WTC11 (cell line): ENCODE measurements around the gene PDZK1. TPM values are rescaled to one million over a fixed set of nuclear protein-coding genes. Genes with fewer than 3 reads are reported as not detected.

Experiments used
- ATAC-seq: fragments of 200-7000 bp; cut with Tn5 transposase; 2 replicates; pipeline ENCODE4 v1.10.0; 2021; ENCODE audit warnings: mild to moderate bottlenecking, moderate library complexity
- CTCF ChIA-PET: fragments of 300-600 bp; sonication (Branson Sonifier 250); formaldehyde crosslinking; loops from one replicate; lab custom pipeline; 2021; ENCODE audit warnings: antibody characterized with exemption; lab: Charles Lee
- POLR2A ChIA-PET: fragments of 350-600 bp; sonication (Branson Sonifier 250); formaldehyde crosslinking; loops from one replicate; lab custom pipeline; 2021; ENCODE audit warnings: antibody characterized with exemption; lab: Charles Lee
- DNase-seq: peaks from one replicate; pipeline ENCODE4 v3.0.0; 2021; ENCODE audit warnings: low spot score
- H3K27ac Mint-ChIP-seq: 2 replicates; pipeline ENCODE4 v1.8.0; 2021; ENCODE audit warnings: mixed read lengths
- H3K27me3 Mint-ChIP-seq: 2 replicates; pipeline ENCODE4 v1.8.0; 2021; ENCODE audit warnings: low read depth, mild to moderate bottlenecking, moderate library complexity, mixed read lengths
- H3K36me3 Mint-ChIP-seq: 2 replicates; pipeline ENCODE4 v1.8.0; 2021; ENCODE audit warnings: mixed read lengths
- H3K4me1 Mint-ChIP-seq: 2 replicates; pipeline ENCODE4 v1.8.0; 2022; ENCODE audit warnings: mixed read lengths
- H3K4me3 Mint-ChIP-seq: 2 replicates; pipeline ENCODE4 v1.8.0; 2021; ENCODE audit warnings: mild to moderate bottlenecking, moderate library complexity, mixed read lengths
- H3K9me3 Mint-ChIP-seq: 2 replicates; pipeline ENCODE4 v1.8.0; 2021; ENCODE audit warnings: mixed read lengths
- ATF2 ChIP-seq: sonication (generic); formaldehyde crosslinking; IDR thresholded peaks from 2 replicates; pipeline ENCODE4 v1.8.1; 2022; ENCODE audit warnings: low read depth, missing genetic modification reagents, borderline replicate concordance
- CREB1 ChIP-seq: sonication (generic); formaldehyde crosslinking; IDR thresholded peaks from 2 replicates; pipeline ENCODE4 v1.8.0; 2023; ENCODE audit warnings: mild to moderate bottlenecking, missing genetic modification reagents
- CREM ChIP-seq: sonication (generic); formaldehyde crosslinking; IDR thresholded peaks from 2 replicates; pipeline ENCODE4 v1.8.1; 2022; ENCODE audit warnings: mild to moderate bottlenecking, missing genetic modification reagents, moderate library complexity
- E2F5 ChIP-seq: sonication (generic); formaldehyde crosslinking; IDR thresholded peaks from 2 replicates; pipeline ENCODE4 v1.8.1; 2022; ENCODE audit warnings: mild to moderate bottlenecking, moderate library complexity, missing genetic modification reagents
- ELF4 ChIP-seq: sonication (generic); formaldehyde crosslinking; IDR thresholded peaks from 2 replicates; pipeline ENCODE4 v1.8.1; 2022; ENCODE audit warnings: low read depth, mild to moderate bottlenecking, moderate library complexity, missing genetic modification reagents
- EMX1 ChIP-seq: fragments of 250-450 bp; sonication (Bioruptor Pico); IDR thresholded peaks from 2 replicates; pipeline ENCODE4 v1.8.0; 2021; ENCODE audit warnings: mild to moderate bottlenecking
- ERG ChIP-seq: fragments of 250-450 bp; sonication (Bioruptor Pico); IDR thresholded peaks from 2 replicates; pipeline ENCODE4 v1.8.0; 2021; ENCODE audit warnings: mild to moderate bottlenecking
- FOXP1 ChIP-seq: sonication (generic); formaldehyde crosslinking; IDR thresholded peaks from 2 replicates; pipeline ENCODE4 v1.8.0; 2022; ENCODE audit warnings: missing genetic modification reagents, mild to moderate bottlenecking, moderate library complexity, borderline replicate concordance
- HMGXB4 ChIP-seq: sonication (generic); formaldehyde crosslinking; IDR thresholded peaks from 2 replicates; pipeline ENCODE4 v1.8.1; 2023; ENCODE audit warnings: mild to moderate bottlenecking, moderate library complexity, missing genetic modification reagents
- JAZF1 ChIP-seq: fragments of 250-450 bp; sonication (Bioruptor Pico); IDR thresholded peaks from 2 replicates; pipeline ENCODE4 v1.9.0; 2021; ENCODE audit warnings: moderate library complexity, mild to moderate bottlenecking, inconsistent platforms
- JUN ChIP-seq: sonication (generic); formaldehyde crosslinking; IDR thresholded peaks from 2 replicates; pipeline ENCODE4 v1.8.0; 2023; ENCODE audit warnings: mild to moderate bottlenecking, missing genetic modification reagents
- TEAD1 ChIP-seq: sonication (generic); formaldehyde crosslinking; IDR thresholded peaks from 2 replicates; pipeline ENCODE4 v1.8.0; 2022; ENCODE audit warnings: mild to moderate bottlenecking, missing genetic modification reagents
- USF2 ChIP-seq: sonication (generic); formaldehyde crosslinking; IDR thresholded peaks from 2 replicates; pipeline ENCODE4 v1.8.1; 2023; ENCODE audit warnings: mild to moderate bottlenecking, missing genetic modification reagents, moderate library complexity
- ZMAT4 ChIP-seq: fragments of 250-450 bp; sonication (Bioruptor Pico); IDR thresholded peaks from 2 replicates; pipeline ENCODE4 v1.9.0; 2021; ENCODE audit warnings: mild to moderate bottlenecking
- ZNF232 ChIP-seq: sonication (generic); formaldehyde crosslinking; IDR thresholded peaks from 2 replicates; pipeline ENCODE4 v1.8.0; 2022; ENCODE audit warnings: mild to moderate bottlenecking, missing genetic modification reagents
- ZNF317 ChIP-seq: sonication (generic); formaldehyde crosslinking; IDR thresholded peaks from 2 replicates; pipeline ENCODE4 v1.8.1; 2023; ENCODE audit warnings: low read depth, mild to moderate bottlenecking, moderate library complexity, missing genetic modification reagents, borderline replicate concordance
- ZNF425 ChIP-seq: fragments of 250-450 bp; sonication (Bioruptor Pico); conservative IDR thresholded peaks from 2 replicates; pipeline ENCODE4 v1.9.0; 2021; ENCODE audit warnings: mild to moderate bottlenecking
- total RNA-seq: library from RNA; stranded (reverse); gene quantifications from 3 replicates; pipeline ENCODE4 v1.2.3, GENCODE V29; 2021

The PDZK1 gene
- total RNA-seq, 1 experiment from 2014 or later = 0.77 TPM

GRCh38 chr1:145736191-145736590, 29.0 kb upstream of the PDZK1 start (continued):
- no peak for TF ChIP-seq ATF2

- TF ChIP-seq HMGXB4 (CRISPR knock-in tag) (no peak), CREB1 (no peak), TEAD1 (CRISPR knock-in tag) (no peak), ZNF232 (CRISPR knock-in tag) (no peak), USF2 (CRISPR knock-in tag) (no peak), ELF4 (CRISPR knock-in tag) (no peak), CREM (CRISPR knock-in tag) (no peak), ZNF425 (no peak), EMX1 (CRISPR knock-in tag) (no peak), E2F5 (no peak), ZMAT4 (CRISPR knock-in tag) (no peak), FOXP1 (CRISPR knock-in tag) (no peak), JAZF1 (CRISPR knock-in tag) (no peak), JUN (no peak), ERG (CRISPR knock-in tag) (no peak), ZNF317 (no peak)
- H3K36me3 Mint-ChIP-seq = no peaks in the 10 kb centered on the region
- ChIA-PET POLR2A (no interaction called here), CTCF (interaction anchor here (2.0 kb wide), 1 partner anchor 10 kb away, joined by 12 read pairs; no protein-coding TSS in a partner anchor)
- no peak overlapping the region for H3K4me3 Mint-ChIP-seq
- peaks cover 18% of the 10 kb centered on the region for H3K4me1 Mint-ChIP-seq
- no peaks in the 10 kb centered on the region for H3K9me3 Mint-ChIP-seq
- H3K27ac Mint-ChIP-seq = no peak overlapping the region
- H3K27me3 Mint-ChIP-seq = no peaks in the 10 kb centered on the region
- no peak for DNase-seq
- peak; percentile 78 for ATAC-seq
Observed at GRCh38 chr1:145730900-145731299, 23.7 kb upstream of the PDZK1 start.
